ENCODE measurements around the gene CACNB2.

- TF ChIP-seq POLR2A (IDR thresholded peaks at IDR 0.05; ENCODE audit: low read length) (no peak), GATA1 (IDR thresholded peaks at IDR 0.05; ENCODE audit: low read depth, low read length) (no peak)
Measured at GRCh38 chr10:18421726-18422293, 281.6 kb downstream of the CACNB2 start.
